ENCODE measurements around the gene CFI.

DNA sequence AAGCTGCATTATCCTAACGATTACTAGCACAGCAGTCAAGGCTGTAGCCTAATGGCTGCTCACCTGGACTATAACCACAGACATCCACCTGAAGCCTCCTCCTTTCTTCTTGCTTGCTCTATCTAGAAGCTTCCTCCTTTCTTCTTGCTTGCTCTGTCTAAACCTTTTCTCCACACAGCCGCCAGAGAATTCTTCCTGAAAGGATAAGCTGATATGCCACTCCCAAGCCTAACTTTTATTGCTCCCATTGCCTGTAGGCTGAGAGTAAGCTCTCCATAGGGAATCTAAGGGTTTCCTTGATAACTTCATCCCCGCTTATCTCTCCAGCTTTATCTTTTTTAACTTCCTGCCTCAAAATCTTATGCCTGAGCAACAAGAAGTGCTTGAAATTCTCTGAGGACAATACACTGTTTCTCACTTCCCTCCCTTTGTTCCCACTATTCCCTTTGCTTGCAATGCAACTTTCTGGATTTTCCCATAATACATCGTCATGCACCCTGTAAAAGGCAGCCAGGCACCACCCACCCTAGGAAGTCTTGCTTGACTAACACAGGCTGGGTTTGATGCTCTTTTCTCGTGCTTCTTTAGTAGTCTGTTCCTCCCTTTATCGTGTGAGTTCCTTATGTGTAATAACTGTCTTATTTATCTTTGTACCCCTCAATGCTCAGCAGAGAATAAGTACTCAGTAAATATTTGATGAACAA lies 44.7 kb upstream of the CFI start:
- TF ChIP-seq, protein P1, sequence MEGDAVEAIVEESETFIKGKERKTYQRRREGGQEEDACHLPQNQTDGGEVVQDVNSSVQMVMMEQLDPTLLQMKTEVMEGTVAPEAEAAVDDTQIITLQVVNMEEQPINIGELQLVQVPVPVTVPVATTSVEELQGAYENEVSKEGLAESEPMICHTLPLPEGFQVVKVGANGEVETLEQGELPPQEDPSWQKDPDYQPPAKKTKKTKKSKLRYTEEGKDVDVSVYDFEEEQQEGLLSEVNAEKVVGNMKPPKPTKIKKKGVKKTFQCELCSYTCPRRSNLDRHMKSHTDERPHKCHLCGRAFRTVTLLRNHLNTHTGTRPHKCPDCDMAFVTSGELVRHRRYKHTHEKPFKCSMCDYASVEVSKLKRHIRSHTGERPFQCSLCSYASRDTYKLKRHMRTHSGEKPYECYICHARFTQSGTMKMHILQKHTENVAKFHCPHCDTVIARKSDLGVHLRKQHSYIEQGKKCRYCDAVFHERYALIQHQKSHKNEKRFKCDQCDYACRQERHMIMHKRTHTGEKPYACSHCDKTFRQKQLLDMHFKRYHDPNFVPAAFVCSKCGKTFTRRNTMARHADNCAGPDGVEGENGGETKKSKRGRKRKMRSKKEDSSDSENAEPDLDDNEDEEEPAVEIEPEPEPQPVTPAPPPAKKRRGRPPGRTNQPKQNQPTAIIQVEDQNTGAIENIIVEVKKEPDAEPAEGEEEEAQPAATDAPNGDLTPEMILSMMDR (IDR thresholded peaks at IDR 0.05), result no peak
- no peak for TF ChIP-seq POLR2A (IDR thresholded peaks at IDR 0.05)
